Ovary (tissue), 9 donors: ENCODE data around the gene HOXC4. TPM values are rescaled to one million over a fixed set of nuclear protein-coding genes. Genes with fewer than 3 reads are reported as not detected.
A peak's percentile ranks its signal among the peaks of the same experiment; 100 is the strongest.

Experiments
- DNase-seq, 5 donors: peaks; one replicate each; pipeline ENCODE4 v3.0.0-alpha.2; 2019 to 2020
- H3K27ac ChIP-seq, 2 donors: fragments of 200-600 bp; one replicate each; pipeline versions ENCODE4 v1.5.1 to v1.8.0; 2019 to 2022
- H3K27me3 ChIP-seq: fragments of 200-600 bp; one replicate; pipeline ENCODE4 v1.8.0; 2022
- H3K36me3 ChIP-seq: fragments of 200-600 bp; sonication (generic); one replicate; pipeline ENCODE4 v1.5.1; 2019
- H3K4me1 ChIP-seq: one replicate; pipeline ENCODE4 v1.8.1; 2013; ENCODE audit warnings: mild to moderate bottlenecking, moderate library complexity; ENCODE audit not compliant: insufficient read depth
- H3K4me3 ChIP-seq: fragments of 200-600 bp; sonication (generic); one replicate; pipeline ENCODE4 v1.5.1; 2017
- H3K9me3 ChIP-seq, 2 donors: fragments of 200-600 bp in 1 of 2; sonication (generic) in 1 of 2; one replicate each; pipeline versions ENCODE4 v1.5.1 to v1.8.1; 2013 to 2019; ENCODE audit warnings: mild to moderate bottlenecking in 1 of 2, moderate library complexity in 1 of 2
- EP300 ChIP-seq: sonication (generic); formaldehyde crosslinking; IDR thresholded peaks from one replicate; pipeline ENCODE4 v1.6.1; 2017; ENCODE audit warnings: antibody characterized with exemption
- POLR2A ChIP-seq: fragments of 450-650 bp; IDR thresholded peaks from one replicate; pipeline ENCODE4 v1.6.1; 2017; ENCODE audit warnings: antibody characterized with exemption, mild to moderate bottlenecking, moderate library complexity
- WGBS, 3 donors: extraction: QIAGEN DNeasy Blood & Tissue Kit in 1 of 3; methylation state at CpG; one replicate each; pipeline versions ENCODE4 v1.1.5 to v1.1.7; 2013 to 2017; 5-methylcytosine and 5-hydroxymethylcytosine counted together
- intact Hi-C, 4 donors: fragments of 100-400 bp; cut with DNase I; formaldehyde crosslinking; loops; one replicate each; pipeline versions ENCODE4 v1.11.0 to v1.15.1; 2022 to 2023
- polyA plus RNA-seq, 2 donors: library from polyadenylated mRNA; stranded (reverse); fragments of 200-250 nt in 1 of 2; fragments of 350-450 nt in 1 of 2; fragmentation: Illumina TruSeq in 1 of 2; extraction: RNeasy Lipid Tissue Mini Kit (QIAGEN cat#74804) in 1 of 2; gene quantifications; one replicate each; pipeline ENCODE4 v1.2.3, GENCODE V29; 2013 to 2014
- total RNA-seq, 7 donors: library from RNA; depleted of rRNA in 2 of 7; stranded (reverse); fragments of >200 nt in 2 of 7; fragmentation: NEBNext Ultra II Directional in 3 of 7; extraction: Animal tissue kit (Norgen Biotek cat#: 25700) in 3 of 7; gene quantifications; one replicate each; pipeline versions ENCODE4 v1.1.0 to v1.2.4, GENCODE V29; 2016 to 2023
- TF ChIP-seq, protein P1 (sequence below), 3 donors: fragments of 450-650 bp in 2 of 3; fragments of 200-600 bp in 1 of 3; IDR thresholded peaks; one replicate each; pipeline versions ENCODE4 v1.5.1 to v1.8.0; 2016 to 2022; ENCODE audit warnings: antibody characterized with exemption in 3 of 3, mild to moderate bottlenecking in 1 of 3
- donor health status: DM: no; HTN: no; CAD: no; lungs with moderate emphysema.
- donor health status: DM: no; HTN: no; CAD: no.
- donor health status: Bipolar disorder and iron deficiency.
- donor health status: DM: yes; HTN: yes; CAD: no.
- donor health status: DM: no; HTN: no; CAD: no.
- donor health status: DM: yes; HTN: yes; CAD: no.

Gene HOXC4
- total and polyA plus RNA-seq, 9 donors, result 3.3 to 21.8 (median 11.5) TPM

DNA sequence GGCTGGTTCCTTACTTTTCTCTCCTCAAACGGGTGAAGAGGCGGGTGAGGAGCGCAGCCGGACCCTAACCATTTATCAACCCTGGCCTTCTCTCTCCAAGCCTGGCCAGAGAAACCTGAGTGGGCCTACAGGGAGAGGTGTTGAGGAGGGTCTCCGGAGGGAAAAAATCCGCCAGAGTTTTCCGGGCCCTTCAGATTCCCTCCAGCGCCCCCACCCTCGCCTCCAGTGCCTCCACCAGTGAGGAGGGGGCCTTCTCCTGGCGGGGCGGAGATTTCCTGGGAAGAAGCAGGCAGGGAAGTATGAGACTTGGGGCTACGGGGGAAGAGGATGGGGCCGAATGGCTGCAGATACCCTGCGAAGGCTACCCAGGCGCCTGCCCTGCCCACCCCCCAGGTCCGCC, 22.2 kb upstream of the HOXC4 start:
- intact Hi-C loops, result loop anchor here in 2 of 4 donors (5.0 to 10.0 kb wide), 2 partner anchors 93 to 96 kb away; no protein-coding TSS in a partner anchor
- H3K27ac ChIP-seq, result peak overlapping the region; percentile 86 to 95
- H3K9me3 ChIP-seq, result no peaks in the 10 kb centered on the region
- 41 to 50% (median 41%) methylated on average over 16 of the region's 16 CpGs for WGBS, 3 donors
- H3K36me3 ChIP-seq, result no peaks in the 10 kb centered on the region
- H3K4me3 ChIP-seq, result peak overlapping the region; percentile 26
- H3K4me1 ChIP-seq, result peaks cover 10% of the 10 kb centered on the region
- peak in 4 of 5 donors; percentile 34 to 64 (median 49) for DNase-seq
- no peak for TF ChIP-seq POLR2A
- no peak for TF ChIP-seq EP300
- TF ChIP-seq, protein P1, sequence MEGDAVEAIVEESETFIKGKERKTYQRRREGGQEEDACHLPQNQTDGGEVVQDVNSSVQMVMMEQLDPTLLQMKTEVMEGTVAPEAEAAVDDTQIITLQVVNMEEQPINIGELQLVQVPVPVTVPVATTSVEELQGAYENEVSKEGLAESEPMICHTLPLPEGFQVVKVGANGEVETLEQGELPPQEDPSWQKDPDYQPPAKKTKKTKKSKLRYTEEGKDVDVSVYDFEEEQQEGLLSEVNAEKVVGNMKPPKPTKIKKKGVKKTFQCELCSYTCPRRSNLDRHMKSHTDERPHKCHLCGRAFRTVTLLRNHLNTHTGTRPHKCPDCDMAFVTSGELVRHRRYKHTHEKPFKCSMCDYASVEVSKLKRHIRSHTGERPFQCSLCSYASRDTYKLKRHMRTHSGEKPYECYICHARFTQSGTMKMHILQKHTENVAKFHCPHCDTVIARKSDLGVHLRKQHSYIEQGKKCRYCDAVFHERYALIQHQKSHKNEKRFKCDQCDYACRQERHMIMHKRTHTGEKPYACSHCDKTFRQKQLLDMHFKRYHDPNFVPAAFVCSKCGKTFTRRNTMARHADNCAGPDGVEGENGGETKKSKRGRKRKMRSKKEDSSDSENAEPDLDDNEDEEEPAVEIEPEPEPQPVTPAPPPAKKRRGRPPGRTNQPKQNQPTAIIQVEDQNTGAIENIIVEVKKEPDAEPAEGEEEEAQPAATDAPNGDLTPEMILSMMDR (IDR thresholded peaks at IDR 0.05), result no peak
- no peaks in the 10 kb centered on the region for H3K27me3 ChIP-seq

DNA sequence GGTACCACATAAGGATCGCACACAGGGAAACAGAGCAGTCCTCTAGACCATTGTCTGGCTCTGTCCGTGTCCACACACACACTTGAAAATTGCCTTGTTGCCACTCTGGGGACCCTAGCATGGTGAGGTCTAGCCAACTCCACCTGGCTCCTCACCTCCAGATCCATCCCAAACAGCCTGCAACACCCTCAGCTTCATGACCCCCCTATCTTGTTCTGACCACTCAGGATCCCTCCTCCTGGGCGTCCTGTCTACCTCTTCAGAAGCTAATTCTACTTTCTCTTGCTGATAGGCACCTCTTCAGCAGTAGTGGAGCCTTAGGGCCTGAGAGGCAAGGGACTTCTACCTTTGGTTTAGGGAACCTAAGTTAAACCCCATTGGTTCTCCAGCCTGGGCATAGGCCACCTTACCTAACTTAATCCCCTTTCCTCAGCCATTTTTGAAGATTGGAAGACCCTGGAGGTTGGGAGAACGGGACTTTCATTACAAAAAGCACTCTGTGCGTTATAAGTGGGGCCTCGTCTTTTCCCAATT, 21.5 kb upstream of the HOXC4 start:
- no peaks in the 10 kb centered on the region for H3K27me3 ChIP-seq
- TF ChIP-seq EP300 (no peak), POLR2A (no peak)
- TF ChIP-seq, protein P1 (IDR thresholded peaks at IDR 0.05), result no peak
- H3K9me3 ChIP-seq, result no peaks in the 10 kb centered on the region
- 40 to 49% (median 48%) methylated on average over 6 of the region's 6 CpGs for WGBS, 3 donors
- intact Hi-C loops, result loop anchor here in 3 of 4 donors (2.0 to 10.0 kb wide), 3 partner anchors 93 to 159 kb away; no protein-coding TSS in a partner anchor
- peaks cover 11% of the 10 kb centered on the region for H3K4me1 ChIP-seq
- peak overlapping the region; percentile 86 to 95 for H3K27ac ChIP-seq
- peak in 3 of 5 donors; percentile 28 to 38 (median 31) for DNase-seq
- no peak overlapping the region for H3K4me3 ChIP-seq
- no peaks in the 10 kb centered on the region for H3K36me3 ChIP-seq

DNA sequence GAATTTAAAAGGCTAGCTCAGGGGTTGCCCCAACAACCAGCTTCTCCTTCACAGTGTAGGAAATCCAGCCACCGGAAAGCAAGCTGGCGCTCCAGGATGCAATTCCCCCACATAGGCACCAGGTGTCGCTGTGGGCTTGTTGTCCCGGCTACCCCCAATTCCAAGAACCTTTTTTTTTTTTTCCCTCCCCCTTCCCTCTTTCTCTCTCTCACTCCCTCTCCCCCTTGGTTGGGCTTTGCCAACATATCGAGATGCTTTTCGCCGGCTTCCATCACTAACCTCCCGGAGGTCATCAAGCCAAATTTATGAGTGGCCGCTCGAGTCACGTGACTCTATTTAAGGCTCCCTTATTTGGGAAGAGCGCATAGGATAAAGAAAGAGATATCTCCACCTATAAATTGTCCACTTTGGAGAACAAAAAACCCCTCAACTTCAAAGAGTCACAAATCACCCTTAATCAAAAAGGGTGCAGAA, 21.0 kb upstream of the HOXC4 start, which contains the start of gene HOXC5:
HOXC5 (plus strand) TSS at position 424 of the 474 bp plus-strand sequence. CDS start 73 bp downstream, outside the sequence.
- intact Hi-C loops, result loop anchor here in 3 of 4 donors (2.0 to 10.0 kb wide), 3 partner anchors 92 to 158 kb away; no protein-coding TSS in a partner anchor
- Histone ChIP-seq H3K27ac (peak within 1 kb of the TSS; percentile 86 to 95), H3K9me3 (no peaks in the 10 kb centered on the region), H3K4me1 (peaks cover 10% of the 10 kb centered on the region), H3K27me3 (no peaks in the 10 kb centered on the region), H3K4me3 (peak within 1 kb of the TSS; percentile 35), H3K36me3 (no peaks in the 10 kb centered on the region)
- peak; percentile 78 to 90 (median 88) for DNase-seq
- TF ChIP-seq EP300 (no peak), POLR2A (no peak)
- TF ChIP-seq, protein P1 (IDR thresholded peaks at IDR 0.05), result peak; percentile 88 to 97 (median 92)
- 1% methylated on average over 12 of the region's 12 CpGs for WGBS, 3 donors

DNA sequence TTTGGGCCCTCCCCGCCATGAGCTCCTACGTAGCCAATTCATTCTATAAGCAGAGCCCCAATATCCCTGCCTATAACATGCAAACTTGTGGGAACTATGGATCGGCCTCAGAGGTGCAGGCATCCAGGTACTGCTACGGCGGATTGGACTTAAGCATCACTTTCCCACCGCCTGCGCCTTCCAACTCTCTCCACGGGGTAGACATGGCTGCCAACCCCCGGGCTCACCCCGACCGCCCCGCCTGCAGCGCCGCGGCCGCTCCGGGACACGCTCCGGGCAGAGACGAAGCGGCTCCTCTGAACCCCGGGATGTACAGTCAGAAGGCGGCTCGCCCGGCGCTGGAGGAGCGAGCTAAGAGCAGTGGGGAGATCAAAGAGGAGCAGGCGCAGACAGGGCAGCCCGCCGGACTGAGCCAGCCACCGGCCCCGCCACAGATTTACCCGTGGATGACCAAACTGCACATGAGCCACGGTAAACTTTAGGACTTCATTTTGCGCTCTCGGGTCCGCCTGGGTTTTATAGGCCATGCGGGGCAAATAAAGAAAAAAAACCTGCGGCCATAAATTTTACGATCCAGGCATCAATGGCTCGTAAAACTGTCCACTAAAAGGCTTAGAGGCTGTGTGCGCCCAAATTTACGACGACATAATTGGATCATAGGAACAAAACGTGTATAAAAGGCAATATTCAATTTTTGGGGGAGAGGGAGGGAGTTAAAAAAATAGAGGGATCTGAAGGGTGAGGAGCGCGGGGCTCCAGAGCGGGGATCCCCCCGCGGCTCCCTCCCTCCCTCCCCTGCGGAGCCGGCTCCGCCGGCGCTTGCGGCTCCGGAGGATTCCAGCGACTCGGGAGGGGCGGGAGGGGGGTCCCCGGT, 20.3 kb upstream of the HOXC4 start:
- TF ChIP-seq, protein P1 (IDR thresholded peaks at IDR 0.05), result no peak
- no peak for TF ChIP-seq EP300
- no peak for TF ChIP-seq POLR2A
- DNase-seq, result peak; percentile 55 to 76 (median 67)
- intact Hi-C loops, result loop anchor here in 3 of 4 donors (2.0 to 10.0 kb wide), 3 partner anchors 91 to 157 kb away; no protein-coding TSS in a partner anchor
- WGBS, 3 donors, result 1 to 2% (median 1%) methylated on average over 50 to 61 of the region's 61 CpGs
- H3K4me1 ChIP-seq, result peaks cover 16% of the 10 kb centered on the region
- no peaks in the 10 kb centered on the region for H3K27me3 ChIP-seq
- H3K4me3 ChIP-seq, result peak overlapping the region; percentile 35
- H3K27ac ChIP-seq, result peak overlapping the region; percentile 48 to 63
- H3K9me3 ChIP-seq, result no peaks in the 10 kb centered on the region
- H3K36me3 ChIP-seq, result no peaks in the 10 kb centered on the region
